Large intestine (tissue), 3 donors: ENCODE measurements around the gene SEC14L2. TPM values are rescaled to one million over a fixed set of nuclear protein-coding genes. Genes with fewer than 3 reads are reported as not detected.
A peak's percentile ranks its signal among the peaks of the same experiment; 100 is the strongest.
"Not testable (repeated sequence)": the region's sequence is repeated elsewhere in the genome, so short reads cannot be mapped to it uniquely, and the experiment has no call there.

Source experiments
- DNase-seq, 2 donors: peaks; one replicate each; pipeline versions ENCODE4 v3.0.0 to v3.0.0-alpha.2; 2013
- H3K27ac ChIP-seq: one replicate; pipeline ENCODE4 v1.5.1; 2013; ENCODE audit warnings: low read length
- H3K27me3 ChIP-seq: 2 replicates; pipeline ENCODE4 v1.6.1; 2013; ENCODE audit warnings: low read length; ENCODE audit not compliant: control insufficient read depth, insufficient read depth
- H3K36me3 ChIP-seq: 2 replicates; pipeline ENCODE4 v1.6.1; 2013; ENCODE audit warnings: low read length; ENCODE audit not compliant: control insufficient read depth, insufficient read depth
- H3K4me1 ChIP-seq: one replicate; pipeline ENCODE4 v1.6.1; 2013; ENCODE audit warnings: low read length; ENCODE audit not compliant: control insufficient read depth, insufficient read depth
- H3K4me3 ChIP-seq: one replicate; pipeline ENCODE4 v1.5.1; 2013; ENCODE audit warnings: low read length
- H3K9me3 ChIP-seq: one replicate; pipeline ENCODE4 v1.6.1; 2013; ENCODE audit warnings: mild to moderate bottlenecking, low read depth, low read length, moderate library complexity; ENCODE audit not compliant: control insufficient read depth
- WGBS: methylation state at CpG from one replicate; pipeline ENCODE4 v1.1.5; 2013; ENCODE audit warnings: low lambda C conversion rate; ENCODE audit not compliant: insufficient coverage; 5-methylcytosine and 5-hydroxymethylcytosine counted together
- polyA plus RNA-seq: library from polyadenylated mRNA; unstranded; fragments of 120-200 nt; gene quantifications from one replicate; pipeline ENCODE4 v1.2.1, GENCODE V29; 2013

SEC14L2 gene
- polyA plus RNA-seq, 1 donor: 27.5 TPM

GRCh38 chr22:30439226-30439625, 42.4 kb downstream of the SEC14L2 start:
- H3K27me3 ChIP-seq: no peaks in the 10 kb centered on the region
- no peaks in the 10 kb centered on the region for H3K9me3 ChIP-seq
- peaks cover 7% of the 10 kb centered on the region for H3K4me1 ChIP-seq
- no CpG with 5 or more reads among the region's 4 CpGs for WGBS
- no peak for DNase-seq
- H3K4me3 ChIP-seq: no peak overlapping the region
- no peak overlapping the region for H3K27ac ChIP-seq
- no peaks in the 10 kb centered on the region for H3K36me3 ChIP-seq

GRCh38 chr22:30439836-30440235, 43.0 kb downstream of the SEC14L2 start:
- WGBS: no CpG with 5 or more reads among the region's 11 CpGs
- DNase-seq: no peak
- no peaks in the 10 kb centered on the region for H3K36me3 ChIP-seq
- no peak overlapping the region for H3K4me3 ChIP-seq
- peaks cover 5% of the 10 kb centered on the region for H3K4me1 ChIP-seq
- H3K27ac ChIP-seq: no peak overlapping the region
- H3K9me3 ChIP-seq: no peaks in the 10 kb centered on the region
- no peaks in the 10 kb centered on the region for H3K27me3 ChIP-seq

GRCh38 chr22:30441088-30441487, 44.3 kb downstream of the SEC14L2 start:
- no peaks in the 10 kb centered on the region for H3K27me3 ChIP-seq
- H3K27ac ChIP-seq: no peak overlapping the region
- no peak for DNase-seq
- H3K9me3 ChIP-seq: no peaks in the 10 kb centered on the region
- WGBS: no CpG with 5 or more reads among the region's 9 CpGs
- no peaks in the 10 kb centered on the region for H3K4me1 ChIP-seq
- no peaks in the 10 kb centered on the region for H3K36me3 ChIP-seq
- H3K4me3 ChIP-seq: no peak overlapping the region

- WGBS: 0% methylated on average over 2 of the region's 11 CpGs
- no peaks in the 10 kb centered on the region for H3K27me3 ChIP-seq
- H3K36me3 ChIP-seq: no peaks in the 10 kb centered on the region
- H3K27ac ChIP-seq: no peak overlapping the region
- DNase-seq: peak in 1 of 2 donors; percentile 48
- no peaks in the 10 kb centered on the region for H3K9me3 ChIP-seq
- H3K4me3 ChIP-seq: no peak overlapping the region
- no peaks in the 10 kb centered on the region for H3K4me1 ChIP-seq
These were observed 48.0 kb downstream of the SEC14L2 start for GRCh38 chr22:30444632-30445437.

GRCh38 chr22:30445438-30446145, 48.8 kb downstream of the SEC14L2 start:
- no CpG with 5 or more reads among the region's 5 CpGs for WGBS
- no peak overlapping the region for H3K27ac ChIP-seq
- no peak for DNase-seq
- no peaks in the 10 kb centered on the region for H3K9me3 ChIP-seq
- no peak overlapping the region for H3K4me3 ChIP-seq
- H3K36me3 ChIP-seq: no peaks in the 10 kb centered on the region
- H3K27me3 ChIP-seq: no peaks in the 10 kb centered on the region
- H3K4me1 ChIP-seq: peaks cover under 1% of the 10 kb centered on the region

- Histone ChIP-seq H3K4me1 (peaks cover 13% of the 10 kb centered on the region), H3K9me3 (no peaks in the 10 kb centered on the region), H3K4me3 (no peak overlapping the region), H3K27me3 (no peaks in the 10 kb centered on the region), H3K36me3 (no peaks in the 10 kb centered on the region), H3K27ac (no peak overlapping the region)
- WGBS: no CpG with 5 or more reads among the region's 3 CpGs
- no peak for DNase-seq
These were observed 50.8 kb downstream of the SEC14L2 start for GRCh38 chr22:30447656-30448055.

GRCh38 chr22:30451488-30451887, 54.7 kb downstream of the SEC14L2 start:
- Histone ChIP-seq H3K4me1 (peaks cover 19% of the 10 kb centered on the region), H3K27ac (peak overlapping the region; percentile 38)
- 80% methylated on average over 1 of the region's 9 CpGs for WGBS
- H3K4me3 ChIP-seq, H3K27me3 ChIP-seq, H3K36me3 ChIP-seq, H3K9me3 ChIP-seq: not testable (repeated sequence)
- DNase-seq: peak; percentile 49 to 56

- H3K4me3 ChIP-seq: no peak overlapping the region
- no peaks in the 10 kb centered on the region for H3K9me3 ChIP-seq
- 73% methylated on average over 3 of the region's 6 CpGs for WGBS
- H3K4me1 ChIP-seq: peaks cover 19% of the 10 kb centered on the region
- H3K27ac ChIP-seq: no peak overlapping the region
- no peaks in the 10 kb centered on the region for H3K27me3 ChIP-seq
- DNase-seq: no peak
- no peaks in the 10 kb centered on the region for H3K36me3 ChIP-seq
These were observed 56.0 kb downstream of the SEC14L2 start for GRCh38 chr22:30452861-30453260.

- no peak overlapping the region for H3K27ac ChIP-seq
- 60% methylated on average over 1 of the region's 6 CpGs for WGBS
- no peaks in the 10 kb centered on the region for H3K27me3 ChIP-seq
- no peak for DNase-seq
- no peaks in the 10 kb centered on the region for H3K9me3 ChIP-seq
- no peak overlapping the region for H3K4me3 ChIP-seq
- H3K4me1 ChIP-seq: peaks cover 19% of the 10 kb centered on the region
- H3K36me3 ChIP-seq: no peaks in the 10 kb centered on the region
These were observed 57.1 kb downstream of the SEC14L2 start for GRCh38 chr22:30453731-30454510.

GRCh38 chr22:30455075-30455840, 58.4 kb downstream of the SEC14L2 start:
- Histone ChIP-seq H3K27me3 (no peaks in the 10 kb centered on the region), H3K9me3 (no peaks in the 10 kb centered on the region), H3K4me1 (peaks cover 19% of the 10 kb centered on the region), H3K4me3 (no peak overlapping the region), H3K36me3 (no peaks in the 10 kb centered on the region), H3K27ac (no peak overlapping the region)
- DNase-seq: no peak
- no CpG with 5 or more reads among the region's 8 CpGs for WGBS
